Adrenal gland (tissue), 5 donors: Measurements from ENCODE around the gene BARHL1.

Experiments used
- CTCF ChIP-seq, 6 experiments: fragments of 450-650 bp in 4 of 6; fragments of 200-600 bp in 2 of 6; sonication (generic) in 1 of 6; IDR thresholded peaks; 1 replicate in 5 of 6; 2 replicates in 1 of 6; pipeline versions ENCODE4 v1.5.1 to v1.8.0; 2016 to 2021; ENCODE audit warnings: antibody characterized with exemption in 6 of 6, mild to moderate bottlenecking in 2 of 6, moderate library complexity in 1 of 6
- POLR2A ChIP-seq, 2 donors: fragments of 450-650 bp; IDR thresholded peaks; one replicate each; pipeline ENCODE4 v1.6.1; 2017; ENCODE audit warnings: antibody characterized with exemption in 2 of 2, mild to moderate bottlenecking in 2 of 2, moderate library complexity in 1 of 2
- donor health status: DM: no; HTN: no; CAD: no.

GRCh38 chr9:132630811-132631210, 48.4 kb downstream of the BARHL1 start:
- TF ChIP-seq POLR2A (IDR thresholded peaks at IDR 0.05): no peak
- no peak for TF ChIP-seq CTCF (IDR thresholded peaks at IDR 0.05)
